Hematopoietic multipotent progenitor cell treated with erythropoietin and hydrocortisone succinate and interleukin-3 and kit ligand, for 15 days (in vitro differentiated cells): Measurements from ENCODE around the gene LRMDA.

Experiments used
- DNase-seq: peaks from one replicate; pipeline ENCODE4 v3.0.0-alpha.2; 2015; ENCODE audit warnings: low spot score

The LRMDA gene

GRCh38 chr10:75425291-75426079 is 5.9 kb upstream of the LRMDA start:
- DNase-seq: no peak

GRCh38 chr10:75426880-75427279 is 4.5 kb upstream of the LRMDA start:
- no peak for DNase-seq

GRCh38 chr10:75427951-75428350 is 3.5 kb upstream of the LRMDA start:
- DNase-seq: no peak

GRCh38 chr10:75428434-75429158 is 2.8 kb upstream of the LRMDA start:
- DNase-seq: no peak

GRCh38 chr10:75429159-75429827 is 2.1 kb upstream of the LRMDA start:
- no peak for DNase-seq

- no peak for DNase-seq
Measured at GRCh38 chr10:75430000-75430763, 1.2 kb upstream of the LRMDA start.

- no peak for DNase-seq
Measured at GRCh38 chr10:75432176-75432575, 752 bp downstream of the LRMDA start.

GRCh38 chr10:75432763-75433162 is 1.3 kb downstream of the LRMDA start:
- DNase-seq: no peak

GRCh38 chr10:75433216-75433615 is 1.8 kb downstream of the LRMDA start:
- DNase-seq: no peak

- no peak for DNase-seq
Measured at GRCh38 chr10:75434291-75434690, 2.9 kb downstream of the LRMDA start.

- DNase-seq: no peak
Measured at GRCh38 chr10:75435291-75435690, 3.9 kb downstream of the LRMDA start.

GRCh38 chr10:75436896-75437295 is 5.5 kb downstream of the LRMDA start:
- DNase-seq: no peak

- DNase-seq: no peak
Measured at GRCh38 chr10:75437693-75438092, 6.3 kb downstream of the LRMDA start.

GRCh38 chr10:75438275-75438674 is 6.9 kb downstream of the LRMDA start:
- no peak for DNase-seq

GRCh38 chr10:75439811-75440210 is 8.4 kb downstream of the LRMDA start:
- DNase-seq: no peak

- DNase-seq: no peak
Measured at GRCh38 chr10:75440271-75440793, 8.9 kb downstream of the LRMDA start.

GRCh38 chr10:75441196-75441595 is 9.8 kb downstream of the LRMDA start:
- no peak for DNase-seq

- no peak for DNase-seq
Measured at GRCh38 chr10:75441682-75442081, 10.3 kb downstream of the LRMDA start.

GRCh38 chr10:75443362-75443761 is 11.9 kb downstream of the LRMDA start:
- no peak for DNase-seq

GRCh38 chr10:75444781-75445386 is 13.5 kb downstream of the LRMDA start:
- DNase-seq: no peak

GRCh38 chr10:75446508-75446907 is 15.1 kb downstream of the LRMDA start:
- no peak for DNase-seq

GRCh38 chr10:75448166-75448565 is 16.7 kb downstream of the LRMDA start:
- no peak for DNase-seq
